HEK293 (cell line): ENCODE results near the gene KLRB1.

Experiments
- TF ChIP-seq, protein P1 (sequence below): fragments of 450-650 bp; formaldehyde crosslinking; IDR thresholded peaks from 2 replicates; pipeline ENCODE4 v1.5.1; 2016; ENCODE audit warnings: missing biosample characterization, missing genetic modification characterization
- TF ChIP-seq, protein P2 (sequence below): fragments of 450-650 bp; formaldehyde crosslinking; IDR thresholded peaks from 2 replicates; pipeline ENCODE4 v1.5.1; 2016; ENCODE audit warnings: missing biosample characterization, missing genetic modification characterization

DNA sequence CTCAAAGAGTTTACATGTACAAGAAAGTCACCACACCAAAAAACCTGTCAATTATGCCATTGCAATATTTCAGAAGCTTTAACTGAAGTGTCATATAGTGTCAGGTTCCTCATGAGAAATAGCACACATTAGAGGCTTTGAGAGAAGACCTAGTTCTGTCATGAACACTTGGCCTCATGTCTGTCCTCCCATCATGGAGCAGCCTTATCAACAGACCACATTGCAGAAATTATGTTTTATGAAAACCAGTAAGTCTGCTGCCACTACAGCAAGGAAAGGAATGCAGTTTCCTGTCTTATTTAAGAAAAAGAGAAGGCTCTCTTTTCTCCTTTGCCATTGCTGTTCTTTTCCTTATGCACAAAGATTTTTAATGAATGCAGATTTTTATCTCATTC lies 35.5 kb upstream of the KLRB1 start:
- TF ChIP-seq, protein P1, sequence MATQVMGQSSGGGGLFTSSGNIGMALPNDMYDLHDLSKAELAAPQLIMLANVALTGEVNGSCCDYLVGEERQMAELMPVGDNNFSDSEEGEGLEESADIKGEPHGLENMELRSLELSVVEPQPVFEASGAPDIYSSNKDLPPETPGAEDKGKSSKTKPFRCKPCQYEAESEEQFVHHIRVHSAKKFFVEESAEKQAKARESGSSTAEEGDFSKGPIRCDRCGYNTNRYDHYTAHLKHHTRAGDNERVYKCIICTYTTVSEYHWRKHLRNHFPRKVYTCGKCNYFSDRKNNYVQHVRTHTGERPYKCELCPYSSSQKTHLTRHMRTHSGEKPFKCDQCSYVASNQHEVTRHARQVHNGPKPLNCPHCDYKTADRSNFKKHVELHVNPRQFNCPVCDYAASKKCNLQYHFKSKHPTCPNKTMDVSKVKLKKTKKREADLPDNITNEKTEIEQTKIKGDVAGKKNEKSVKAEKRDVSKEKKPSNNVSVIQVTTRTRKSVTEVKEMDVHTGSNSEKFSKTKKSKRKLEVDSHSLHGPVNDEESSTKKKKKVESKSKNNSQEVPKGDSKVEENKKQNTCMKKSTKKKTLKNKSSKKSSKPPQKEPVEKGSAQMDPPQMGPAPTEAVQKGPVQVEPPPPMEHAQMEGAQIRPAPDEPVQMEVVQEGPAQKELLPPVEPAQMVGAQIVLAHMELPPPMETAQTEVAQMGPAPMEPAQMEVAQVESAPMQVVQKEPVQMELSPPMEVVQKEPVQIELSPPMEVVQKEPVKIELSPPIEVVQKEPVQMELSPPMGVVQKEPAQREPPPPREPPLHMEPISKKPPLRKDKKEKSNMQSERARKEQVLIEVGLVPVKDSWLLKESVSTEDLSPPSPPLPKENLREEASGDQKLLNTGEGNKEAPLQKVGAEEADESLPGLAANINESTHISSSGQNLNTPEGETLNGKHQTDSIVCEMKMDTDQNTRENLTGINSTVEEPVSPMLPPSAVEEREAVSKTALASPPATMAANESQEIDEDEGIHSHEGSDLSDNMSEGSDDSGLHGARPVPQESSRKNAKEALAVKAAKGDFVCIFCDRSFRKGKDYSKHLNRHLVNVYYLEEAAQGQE (tag by site-specific recombination): no peak
- TF ChIP-seq, protein P2, sequence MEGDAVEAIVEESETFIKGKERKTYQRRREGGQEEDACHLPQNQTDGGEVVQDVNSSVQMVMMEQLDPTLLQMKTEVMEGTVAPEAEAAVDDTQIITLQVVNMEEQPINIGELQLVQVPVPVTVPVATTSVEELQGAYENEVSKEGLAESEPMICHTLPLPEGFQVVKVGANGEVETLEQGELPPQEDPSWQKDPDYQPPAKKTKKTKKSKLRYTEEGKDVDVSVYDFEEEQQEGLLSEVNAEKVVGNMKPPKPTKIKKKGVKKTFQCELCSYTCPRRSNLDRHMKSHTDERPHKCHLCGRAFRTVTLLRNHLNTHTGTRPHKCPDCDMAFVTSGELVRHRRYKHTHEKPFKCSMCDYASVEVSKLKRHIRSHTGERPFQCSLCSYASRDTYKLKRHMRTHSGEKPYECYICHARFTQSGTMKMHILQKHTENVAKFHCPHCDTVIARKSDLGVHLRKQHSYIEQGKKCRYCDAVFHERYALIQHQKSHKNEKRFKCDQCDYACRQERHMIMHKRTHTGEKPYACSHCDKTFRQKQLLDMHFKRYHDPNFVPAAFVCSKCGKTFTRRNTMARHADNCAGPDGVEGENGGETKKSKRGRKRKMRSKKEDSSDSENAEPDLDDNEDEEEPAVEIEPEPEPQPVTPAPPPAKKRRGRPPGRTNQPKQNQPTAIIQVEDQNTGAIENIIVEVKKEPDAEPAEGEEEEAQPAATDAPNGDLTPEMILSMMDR (tag by site-specific recombination): no peak
